ENCODE results near the gene CD37.
"Not testable (repeated sequence)": the region's sequence is repeated elsewhere in the genome, so short reads cannot be mapped to it uniquely, and the experiment has no call there.

The CD37 gene, protein sequence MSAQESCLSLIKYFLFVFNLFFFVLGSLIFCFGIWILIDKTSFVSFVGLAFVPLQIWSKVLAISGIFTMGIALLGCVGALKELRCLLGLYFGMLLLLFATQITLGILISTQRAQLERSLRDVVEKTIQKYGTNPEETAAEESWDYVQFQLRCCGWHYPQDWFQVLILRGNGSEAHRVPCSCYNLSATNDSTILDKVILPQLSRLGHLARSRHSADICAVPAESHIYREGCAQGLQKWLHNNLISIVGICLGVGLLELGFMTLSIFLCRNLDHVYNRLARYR

GRCh38 chr19:49335071-49335783 lies at the start of gene CD37:
TSS of gene CD37 (plus strand) at chr19:49335406. CDS start at chr19:49335541, 135 bp downstream.
- no peak for DNase-seq

GRCh38 chr19:49287141-49287770 lies 48.0 kb upstream of the CD37 start:
- no peak for DNase-seq

DNA sequence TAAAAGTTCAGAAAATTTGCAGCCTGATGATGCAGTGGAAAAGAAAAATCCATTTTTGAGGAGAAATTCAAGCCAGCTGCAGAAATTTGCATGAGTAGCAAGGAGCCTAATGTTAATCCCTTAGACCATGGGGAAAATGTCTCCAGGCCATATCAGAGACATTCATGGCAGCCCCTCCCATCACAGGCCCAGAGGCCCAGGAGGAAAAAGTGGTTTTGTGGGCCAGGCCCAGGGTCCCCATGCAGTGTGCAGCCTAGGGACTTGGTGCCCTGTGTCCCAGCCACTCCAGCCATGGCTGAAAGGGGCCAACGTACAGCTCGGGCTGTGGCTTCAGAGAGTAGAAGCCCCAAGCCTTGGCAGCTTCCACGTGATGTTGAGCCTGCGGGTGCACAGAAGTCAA lies 47.0 kb upstream of the CD37 start:
- DNase-seq, result not testable (repeated sequence)

DNA sequence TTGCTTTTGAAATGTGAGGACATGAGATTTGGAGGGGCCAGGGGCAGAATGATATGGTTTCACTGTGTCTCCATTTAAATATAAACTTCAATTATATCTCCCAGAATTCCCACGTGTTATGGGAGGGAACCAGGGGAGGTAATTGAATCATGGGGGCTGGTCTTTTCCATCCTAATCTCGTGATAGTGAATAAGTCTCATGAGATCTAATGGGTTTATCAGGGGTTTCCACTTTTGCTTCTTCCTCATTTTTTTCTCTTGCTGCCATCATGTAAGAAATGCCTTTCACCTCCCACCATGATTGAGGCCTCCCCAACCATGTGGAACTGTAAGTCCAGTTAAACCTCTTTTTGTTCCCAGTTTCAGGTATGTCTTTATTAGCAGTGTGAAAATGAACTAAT lies 45.9 kb upstream of the CD37 start:
- not testable (repeated sequence) for DNase-seq

DNA sequence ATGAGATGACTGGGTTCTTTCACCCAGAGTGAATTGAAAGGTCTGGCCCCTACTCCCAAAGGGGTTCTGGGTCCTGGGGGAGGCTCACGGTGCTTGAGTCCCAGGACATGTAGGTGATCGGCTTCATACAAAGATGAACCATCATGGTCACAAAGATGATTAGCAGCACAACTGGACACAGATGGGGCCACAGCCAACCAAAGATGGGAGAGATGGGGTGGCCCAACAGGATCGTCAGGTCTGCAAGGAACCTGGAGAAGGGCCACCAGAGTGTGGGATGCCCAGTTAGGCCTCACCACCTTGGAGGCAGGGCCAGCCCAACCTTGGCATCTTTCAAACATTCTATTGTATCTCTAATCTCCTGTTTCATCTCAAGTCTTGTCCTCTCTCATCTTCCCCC lies 44.7 kb upstream of the CD37 start:
- no peak for DNase-seq

GRCh38 chr19:49294401-49294800 lies 40.8 kb upstream of the CD37 start:
- no peak for DNase-seq

DNA sequence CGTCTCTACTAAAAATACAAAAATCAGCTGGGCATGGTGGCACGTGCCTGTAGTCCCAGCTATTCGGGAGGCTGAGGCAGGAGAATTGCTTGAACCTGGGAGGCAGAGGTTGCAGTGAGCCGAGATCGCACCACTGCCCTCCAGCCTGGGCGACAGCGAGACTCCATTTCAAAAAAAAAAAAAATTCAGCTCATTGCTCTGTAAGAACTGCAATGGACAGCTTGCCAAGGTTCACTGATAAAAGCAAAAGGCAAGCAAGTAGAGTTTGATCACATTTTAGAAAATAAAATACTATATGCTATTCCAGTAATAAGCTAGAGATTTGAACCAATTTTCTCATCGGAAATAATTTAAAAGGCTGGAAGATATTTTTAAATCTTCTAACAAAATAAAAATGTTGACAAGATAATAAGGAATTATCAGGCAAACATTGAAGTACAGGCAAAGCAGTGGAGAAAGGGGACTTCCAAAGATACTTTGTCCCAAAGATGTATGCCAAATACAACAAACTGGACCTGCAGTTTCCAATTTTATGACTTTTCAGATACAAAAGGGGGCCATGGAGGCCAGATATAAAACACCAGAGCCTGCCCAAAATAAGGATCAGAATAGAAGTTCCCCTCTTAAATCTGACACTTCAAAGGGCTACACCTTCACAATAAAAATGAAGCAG lies 39.9 kb upstream of the CD37 start:
- DNase-seq, result no peak

DNA sequence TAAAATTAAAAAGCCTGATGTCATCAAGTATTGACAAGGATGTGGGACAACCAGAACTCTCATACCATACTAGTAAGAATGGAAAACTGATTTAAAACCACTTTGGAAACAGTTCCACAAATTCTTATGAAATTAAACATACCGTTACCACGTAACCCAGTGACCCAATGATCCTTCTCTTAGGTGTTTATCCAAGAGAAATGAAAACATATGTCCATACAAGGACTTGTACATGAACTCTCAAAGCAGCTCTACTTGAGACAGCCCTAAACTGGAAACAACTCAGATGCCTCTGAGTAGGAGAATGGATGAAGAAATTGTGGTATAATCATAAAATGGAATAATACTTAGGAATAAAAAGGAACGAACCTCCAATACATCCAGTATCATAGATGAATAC lies 37.8 kb upstream of the CD37 start:
- DNase-seq, result no peak

DNA sequence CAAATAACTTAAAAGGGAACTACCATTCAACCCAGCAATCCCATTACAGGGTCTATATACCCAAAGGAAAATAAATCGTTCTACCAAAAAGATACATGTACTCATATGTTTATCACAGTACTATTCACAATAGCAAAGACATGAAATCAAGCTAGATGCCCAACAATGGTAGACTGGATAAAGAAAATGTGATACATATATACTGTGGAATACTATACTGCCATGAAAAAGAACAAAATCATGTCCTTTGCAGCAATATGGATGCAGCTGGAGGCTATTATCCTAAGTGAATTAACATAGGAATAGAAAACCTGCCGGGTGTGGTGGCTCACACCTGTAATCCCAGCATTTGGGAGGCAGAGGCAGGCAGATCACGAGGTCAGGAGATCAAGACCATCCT lies 36.6 kb upstream of the CD37 start:
- DNase-seq, result not testable (repeated sequence)

GRCh38 chr19:49301165-49301865 lies 33.9 kb upstream of the CD37 start:
- no peak for DNase-seq

DNA sequence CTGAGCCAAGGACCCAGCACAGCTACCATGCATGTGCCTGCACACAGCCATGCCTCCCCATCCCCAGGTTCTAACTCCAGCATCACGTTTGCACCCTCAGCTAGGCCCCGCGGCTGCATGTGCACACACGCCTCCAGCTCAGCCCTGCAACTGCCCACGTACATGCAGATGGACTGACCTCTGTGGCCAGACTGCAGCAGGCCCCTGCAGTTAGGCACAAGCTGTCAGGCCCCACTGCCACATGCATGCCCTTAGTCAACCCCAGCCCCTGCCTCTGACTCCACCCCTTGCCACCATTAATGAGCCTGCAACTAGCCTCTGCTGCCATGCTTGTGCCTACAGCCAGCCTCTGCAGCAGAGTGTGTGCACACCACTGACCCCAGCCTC lies 33.3 kb upstream of the CD37 start:
- no peak for DNase-seq

DNA sequence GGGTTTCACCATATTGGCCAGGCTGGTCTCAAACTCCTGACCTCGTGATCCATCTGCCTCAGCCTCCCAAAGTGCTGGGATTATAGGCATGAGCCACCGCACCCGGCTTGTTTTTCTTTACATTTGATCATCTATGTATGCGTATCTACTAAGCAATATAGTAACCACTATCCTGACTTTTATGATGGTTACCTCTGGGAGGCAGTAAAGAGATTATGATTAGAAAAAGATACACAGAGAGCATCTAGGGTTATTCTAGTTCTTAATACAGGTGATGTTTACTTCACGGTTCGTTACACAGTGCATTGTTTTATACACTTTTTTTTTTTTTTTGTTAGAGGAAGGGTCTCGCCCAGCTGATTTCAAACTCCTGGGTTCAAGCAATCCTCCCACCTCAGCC lies 28.5 kb upstream of the CD37 start:
- not testable (repeated sequence) for DNase-seq

DNA sequence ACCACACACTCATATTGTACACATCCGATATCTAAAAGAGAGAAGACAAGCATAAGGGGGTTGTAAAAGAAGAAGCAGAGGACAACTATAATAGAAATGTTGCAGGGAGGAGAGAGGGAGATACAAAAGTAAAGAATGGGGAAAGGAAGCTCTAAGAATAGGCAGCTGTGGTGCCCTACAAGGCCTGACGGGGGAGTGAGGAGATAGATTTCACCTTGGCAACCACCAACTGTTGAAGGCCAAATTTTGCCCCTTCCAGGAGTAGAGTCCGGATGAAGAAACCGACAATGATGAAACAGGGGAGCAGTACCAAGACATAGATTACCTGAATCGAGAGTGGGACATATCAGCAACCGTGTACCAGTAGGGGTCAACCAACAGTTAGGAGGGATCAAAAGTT lies 26.1 kb upstream of the CD37 start:
- DNase-seq, result no peak

- DNase-seq, result no peak
Measured at GRCh38 chr19:49315111-49315510, 20.1 kb upstream of the CD37 start.

DNA sequence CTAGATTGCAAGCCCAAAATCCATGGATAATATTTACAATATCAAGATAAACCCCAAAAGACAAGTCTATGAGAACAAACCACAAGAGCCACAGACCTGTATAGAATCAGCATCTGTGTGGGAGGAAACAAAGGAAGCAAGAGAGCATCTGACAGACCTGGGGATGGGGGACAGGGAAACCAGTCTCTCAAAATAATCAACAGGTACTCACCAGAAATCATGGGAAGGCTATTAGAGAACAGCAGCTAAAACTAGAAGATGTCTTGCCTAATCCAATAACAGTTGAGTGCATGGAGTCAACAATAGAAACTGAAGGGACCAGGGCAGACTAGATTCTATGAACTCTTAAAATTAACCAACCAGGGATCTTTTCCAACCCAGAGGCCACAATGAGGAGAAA lies 18.9 kb upstream of the CD37 start:
- no peak for DNase-seq

DNA sequence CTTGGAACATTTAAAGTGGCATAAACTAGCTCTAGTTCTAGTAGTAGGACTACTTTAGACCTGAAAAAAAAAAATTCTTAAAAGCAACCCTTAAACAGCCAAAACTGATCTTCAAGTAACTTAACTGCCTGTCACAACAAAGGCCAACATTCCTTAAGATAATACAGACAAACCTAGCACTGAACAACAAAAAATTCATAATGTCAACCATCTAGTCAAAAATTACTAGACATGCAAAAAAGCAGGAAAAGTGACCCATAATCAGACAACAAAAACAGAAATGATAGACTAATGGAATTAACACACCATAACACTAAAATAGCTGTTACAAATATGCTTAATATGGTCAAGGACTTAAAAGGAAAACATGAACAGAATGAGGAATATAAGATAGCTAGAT lies 16.9 kb upstream of the CD37 start:
- DNase-seq, result no peak

DNA sequence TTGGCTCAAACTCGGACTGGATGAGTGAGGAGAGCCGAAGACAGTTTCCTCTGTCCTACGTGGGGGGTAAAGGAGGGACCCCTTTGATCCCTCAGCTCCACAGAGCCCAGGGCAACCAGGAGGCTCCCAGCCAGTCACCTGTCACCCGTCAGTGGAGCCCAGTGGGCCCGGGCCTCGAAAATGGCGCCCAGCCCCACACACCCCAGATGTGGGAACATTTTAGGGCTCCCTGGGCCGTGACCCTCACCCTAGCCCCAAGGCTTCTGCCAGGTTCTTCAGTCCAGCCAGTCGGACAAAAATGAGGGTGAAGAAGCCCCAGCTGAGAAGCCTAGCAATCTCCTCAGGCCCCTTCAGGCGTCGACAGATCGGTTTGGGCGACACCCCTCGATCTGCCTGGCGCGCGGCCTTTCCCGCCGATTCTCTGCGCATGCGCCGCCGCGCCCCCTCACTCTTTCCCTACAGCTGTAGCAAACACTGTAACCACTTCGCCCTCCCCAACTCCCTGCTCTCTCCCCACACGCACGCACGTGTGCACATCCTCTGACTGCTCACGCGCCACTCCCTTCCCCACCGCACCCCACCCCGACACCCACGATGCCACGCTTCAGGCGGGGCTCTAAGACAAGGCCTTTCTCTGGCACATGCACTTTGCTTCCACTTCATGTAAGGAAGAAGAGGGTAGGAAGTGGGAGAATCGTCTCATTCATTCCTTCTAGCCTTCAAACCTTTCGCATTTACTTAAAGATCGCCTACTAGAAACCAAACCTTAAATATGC lies 10.2 kb upstream of the CD37 start, which contains the start of gene SLC6A16:
SLC6A16 (minus strand) TSS at position 391 of the 776 bp plus-strand sequence. CDS start 13,844 bp downstream, outside the sequence.
- no peak for DNase-seq

DNA sequence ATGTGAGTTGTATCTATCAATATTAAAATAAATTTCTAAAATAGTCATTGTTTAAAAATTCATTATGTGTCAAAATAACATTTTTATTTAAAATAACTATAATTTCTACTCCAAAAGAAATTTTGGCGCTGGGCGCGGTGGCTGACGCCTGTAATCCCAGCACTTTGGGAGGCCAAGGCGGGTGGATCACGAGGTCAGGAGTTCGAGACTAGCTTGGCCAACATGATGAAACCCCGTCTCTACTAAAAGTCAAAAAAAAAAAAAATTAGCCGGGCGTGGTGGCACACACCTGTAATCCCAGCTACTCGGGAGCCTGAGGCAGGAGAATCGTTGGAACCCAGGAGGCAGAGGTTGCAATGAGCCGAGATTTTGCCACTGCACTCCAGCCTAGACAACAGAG lies 9.4 kb upstream of the CD37 start:
- not testable (repeated sequence) for DNase-seq

DNA sequence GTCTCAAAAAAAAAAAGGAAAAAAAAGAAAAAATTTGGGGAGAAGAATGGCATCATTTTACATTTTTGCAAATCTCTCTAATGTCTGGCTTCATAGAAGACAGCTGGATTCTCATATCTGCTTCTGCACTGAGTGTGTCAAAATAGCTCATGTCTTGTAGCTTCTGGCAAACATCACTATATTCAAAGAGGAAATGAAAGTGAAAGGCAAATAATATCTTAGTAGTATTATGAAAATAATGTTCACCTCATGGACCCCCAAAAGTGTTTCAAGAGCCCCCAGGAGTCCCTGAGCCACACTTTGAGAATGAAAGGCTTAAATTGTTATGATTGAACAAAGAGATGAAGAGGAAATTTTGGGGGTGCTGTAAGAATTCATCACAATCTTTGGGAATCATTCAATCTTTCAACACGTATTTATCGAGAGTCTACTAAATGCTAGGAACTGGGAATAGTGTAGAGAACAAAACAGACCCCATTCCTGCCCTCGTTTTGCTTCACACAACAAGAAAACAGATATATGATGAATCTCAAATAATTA lies 9.0 kb upstream of the CD37 start:
- no peak for DNase-seq

- no peak for DNase-seq
Measured at GRCh38 chr19:49327878-49328544, 7.2 kb upstream of the CD37 start.

GRCh38 chr19:49328741-49329140 lies 6.5 kb upstream of the CD37 start:
- peak; percentile 91 for DNase-seq

All from DMS79 (cell line).